H9 (cell line): ENCODE results near the gene SLC22A12. TPM values are rescaled to one million over a fixed set of nuclear protein-coding genes. Genes with fewer than 3 reads are reported as not detected.

Experiments
- DNase-seq: peaks from one replicate; pipeline ENCODE4 v3.0.0-alpha.2; 2017
- H2AFZ ChIP-seq: one replicate; pipeline ENCODE4 v1.6.1; 2013; ENCODE audit warnings: mild to moderate bottlenecking, low read length, control low read depth, moderate library complexity
- H2AK5ac ChIP-seq: 2 replicates; pipeline ENCODE4 v1.6.1; 2013; ENCODE audit warnings: low read length, control low read depth, mixed read lengths; ENCODE audit not compliant: insufficient read length
- H2BK120ac ChIP-seq: one replicate; pipeline ENCODE4 v1.6.1; 2013; ENCODE audit warnings: low read depth, mild to moderate bottlenecking, low read length, control low read depth, inconsistent platforms; ENCODE audit not compliant: poor library complexity, severe bottlenecking
- H2BK12ac ChIP-seq: 2 replicates; pipeline ENCODE4 v1.6.1; 2013; ENCODE audit warnings: low read length, control low read depth, mixed read lengths, low read depth; ENCODE audit not compliant: insufficient read length
- H2BK15ac ChIP-seq: 2 replicates; pipeline ENCODE4 v1.6.1; 2013; ENCODE audit warnings: low read depth, low read length, control low read depth
- H2BK20ac ChIP-seq: one replicate; pipeline ENCODE4 v1.6.1; 2013; ENCODE audit warnings: low read depth, mild to moderate bottlenecking, low read length, control low read depth, inconsistent platforms; ENCODE audit not compliant: poor library complexity, severe bottlenecking
- H2BK5ac ChIP-seq: 2 replicates; pipeline ENCODE4 v1.6.1; 2013; ENCODE audit warnings: low read length, control low read depth, mixed read lengths; ENCODE audit not compliant: insufficient read length
- H3K14ac ChIP-seq: 2 replicates; pipeline ENCODE4 v1.6.1; 2013; ENCODE audit warnings: low read length, control low read depth; ENCODE audit not compliant: insufficient read depth
- H3K18ac ChIP-seq: 2 replicates; pipeline ENCODE4 v1.6.1; 2013; ENCODE audit warnings: low read depth, mild to moderate bottlenecking, mixed read lengths, low read length, control low read depth; ENCODE audit not compliant: insufficient read length
- H3K23ac ChIP-seq: 2 replicates; pipeline ENCODE4 v1.6.1; 2013; ENCODE audit warnings: low read length, control low read depth, mixed read lengths, low read depth; ENCODE audit not compliant: insufficient read length
- H3K23me2 ChIP-seq: 2 replicates; pipeline ENCODE4 v1.6.1; 2013; ENCODE audit warnings: low read depth, mild to moderate bottlenecking, mixed read lengths, low read length, control low read depth; ENCODE audit not compliant: insufficient read length, poor library complexity, severe bottlenecking
- H3K27ac ChIP-seq: 2 replicates; pipeline ENCODE4 v1.5.1; 2013; ENCODE audit warnings: low read length, control low read depth, mixed read lengths, low read depth; ENCODE audit not compliant: insufficient read length
- H3K27me3 ChIP-seq: 2 replicates; pipeline ENCODE4 v1.6.1; 2013; ENCODE audit warnings: low read length, control low read depth, inconsistent platforms; ENCODE audit not compliant: insufficient read depth
- H3K4ac ChIP-seq: 2 replicates; pipeline ENCODE4 v1.6.1; 2013; ENCODE audit warnings: low read depth, mild to moderate bottlenecking, control low read depth, inconsistent platforms, low read length, moderate library complexity
- H3K4me1 ChIP-seq: 2 replicates; pipeline ENCODE4 v1.6.1; 2013; ENCODE audit warnings: low read length, control low read depth, inconsistent platforms; ENCODE audit not compliant: insufficient read depth
- H3K4me2 ChIP-seq: 2 replicates; pipeline ENCODE4 v1.6.1; 2013; ENCODE audit warnings: low read length, control low read depth, mixed read lengths; ENCODE audit not compliant: insufficient read length, insufficient read depth
- H3K56ac ChIP-seq: 2 replicates; pipeline ENCODE4 v1.6.1; 2013; ENCODE audit warnings: low read depth, mild to moderate bottlenecking, mixed read lengths, low read length, control low read depth; ENCODE audit not compliant: insufficient read length
- H3K79me1 ChIP-seq: 2 replicates; pipeline ENCODE4 v1.6.1; 2013; ENCODE audit warnings: low read depth, mild to moderate bottlenecking, moderate library complexity, low read length, control low read depth, inconsistent platforms; ENCODE audit not compliant: insufficient read depth, poor library complexity, severe bottlenecking
- H3K79me2 ChIP-seq: 2 replicates; pipeline ENCODE4 v1.6.1; 2013; ENCODE audit warnings: low read length, control low read depth, inconsistent platforms; ENCODE audit not compliant: insufficient read depth
- H3K9ac ChIP-seq: 2 replicates; pipeline ENCODE4 v1.6.1; 2013; ENCODE audit warnings: low read length, control low read depth, mixed read lengths; ENCODE audit not compliant: insufficient read length; ENCODE audit errors: extremely low read depth
- H3K9me3 ChIP-seq: one replicate; pipeline ENCODE4 v1.6.1; 2013; ENCODE audit warnings: low read depth, low read length, inconsistent platforms; ENCODE audit not compliant: control insufficient read depth
- H3T11ph ChIP-seq: one replicate; pipeline ENCODE4 v1.6.1; 2013; ENCODE audit warnings: mild to moderate bottlenecking, low read length, control low read depth, inconsistent platforms
- H4K20me1 ChIP-seq: one replicate; pipeline ENCODE4 v1.6.1; 2013; ENCODE audit not compliant: control insufficient read depth, insufficient read length, insufficient read depth
- H4K5ac ChIP-seq: 2 replicates; pipeline ENCODE4 v1.6.1; 2013; ENCODE audit warnings: low read depth, mild to moderate bottlenecking, mixed read lengths, low read length, control low read depth; ENCODE audit not compliant: insufficient read length
- H4K8ac ChIP-seq: replicated peaks from 2 replicates; pipeline ENCODE4 v1.6.1; 2013; ENCODE audit warnings: low read length, control low read depth, mixed read lengths, low read depth; ENCODE audit not compliant: insufficient read length
- H4K91ac ChIP-seq: 2 replicates; pipeline ENCODE4 v1.6.1; 2013; ENCODE audit warnings: low read depth, mild to moderate bottlenecking, moderate library complexity, mixed read lengths, low read length, control low read depth; ENCODE audit not compliant: insufficient read length
- H3K27ac Mint-ChIP-seq, 3 experiments: 2 replicates in 2 of 3; 3 replicates in 1 of 3; pipeline ENCODE4 v1.8.0; 2020 to 2021; ENCODE audit warnings: mixed read lengths in 3 of 3, mild to moderate bottlenecking in 1 of 3, moderate library complexity in 1 of 3
- H3K27me3 Mint-ChIP-seq: 2 replicates; pipeline ENCODE4 v1.8.0; 2021; ENCODE audit warnings: low read depth, mild to moderate bottlenecking, moderate library complexity, mixed read lengths
- H3K36me3 Mint-ChIP-seq, 3 experiments: 2 replicates in 2 of 3; 3 replicates in 1 of 3; pipeline ENCODE4 v1.8.0; 2020 to 2021; ENCODE audit warnings: low read depth in 3 of 3, mixed read lengths in 3 of 3; ENCODE audit not compliant: insufficient read depth in 1 of 3
- H3K4me1 Mint-ChIP-seq, 2 experiments: 2 replicates each; pipeline ENCODE4 v1.8.0; 2020; ENCODE audit warnings: mixed read lengths in 2 of 2
- H3K4me3 Mint-ChIP-seq, 2 experiments: 2 replicates in 1 of 2; 3 replicates in 1 of 2; pipeline ENCODE4 v1.8.0; 2020 to 2021; ENCODE audit warnings: mild to moderate bottlenecking in 2 of 2, mixed read lengths in 2 of 2, moderate library complexity in 1 of 2
- H3K9me3 Mint-ChIP-seq, 2 experiments: 2 replicates in 1 of 2; 3 replicates in 1 of 2; pipeline ENCODE4 v1.8.0; 2020; ENCODE audit warnings: mild to moderate bottlenecking in 2 of 2, mixed read lengths in 2 of 2, moderate library complexity in 1 of 2
- CTCF ChIP-seq: fragments of 200-600 bp; sonication (generic); conservative IDR thresholded peaks from 3 replicates; pipeline ENCODE4 v1.8.0; 2021; ENCODE audit warnings: antibody characterized with exemption, mild to moderate bottlenecking
- WGBS: extraction: QIAGEN DNeasy Blood & Tissue Kit; methylation state at CpG from one replicate; pipeline ENCODE4 v1.1.7; 2013; ENCODE audit warnings: missing lambda C conversion rate, low lambda C conversion rate, mixed read lengths; ENCODE audit not compliant: insufficient read length; ENCODE audit errors: extremely low coverage; 5-methylcytosine and 5-hydroxymethylcytosine counted together
- total RNA-seq: library from RNA; stranded (reverse); gene quantifications from 2 replicates; pipeline ENCODE4 v1.2.1, GENCODE V29; 2021

Gene SLC22A12
- total RNA-seq, 1 experiment from 2014 or later = not detected

- Histone ChIP-seq H2AFZ (no peak overlapping the region), H3K79me2 (no peaks in the 10 kb centered on the region), H3K9me3 (no peaks in the 10 kb centered on the region), H4K8ac (no peak overlapping the region), H2BK120ac (no peak overlapping the region), H2AK5ac (no peak overlapping the region), H3K18ac (no peak overlapping the region), H3K9ac (no peak overlapping the region), H3K4me1 (peaks cover 7% of the 10 kb centered on the region; the same call in 1 of the 2 replicates), H3T11ph (no peak overlapping the region), H2BK20ac (no peak overlapping the region), H3K27ac (no peak overlapping the region), H3K14ac (no peak overlapping the region; the same call in 1 of the 2 replicates), H3K23ac (no peak overlapping the region), H2BK5ac (no peak overlapping the region), H3K4ac (no peak overlapping the region), H2BK15ac (no peak overlapping the region), H4K5ac (no peak overlapping the region), H3K56ac (no peak overlapping the region), H2BK12ac (no peak overlapping the region), H3K27me3 (no peaks in the 10 kb centered on the region), H4K91ac (no peak overlapping the region), H3K23me2 (peaks cover 5% of the 10 kb centered on the region), H3K79me1 (no peaks in the 10 kb centered on the region), H4K20me1 (no peaks in the 10 kb centered on the region), H3K4me2 (no peak overlapping the region)
- TF ChIP-seq CTCF = no peak
- Mint-ChIP-seq H3K9me3 (no peaks in the 10 kb centered on the region), H3K4me3 (no peak overlapping the region), H3K36me3 (no peaks in the 10 kb centered on the region; a peak in 1 of 7 replicates), H3K27ac (peak overlapping the region in 2 of 3 experiments; percentile 44 to 67; a peak in 2 of 7 replicates), H3K4me1 (peaks cover 50 to 54% of the 10 kb centered on the region in 2 experiments), H3K27me3 (peaks cover 6% of the 10 kb centered on the region)
- DNase-seq = no peak
- WGBS = no CpG with 5 or more reads among the region's 29 CpGs
Measured at GRCh38 chr11:64561984-64562722, 28.9 kb upstream of the SLC22A12 start.
